Activated naive CD8-positive, alpha-beta T cell treated with anti-CD3 and anti-CD28 coated beads for 36 hours (primary cell): ENCODE results near the gene CCDC38. TPM values are rescaled to one million over a fixed set of nuclear protein-coding genes. Genes with fewer than 3 reads are reported as not detected.

Source experiments
- DNase-seq: peaks from one replicate; pipeline ENCODE4 v3.0.0; 2021
- H3K27ac Mint-ChIP-seq: one replicate; pipeline ENCODE4 v1.8.0; 2022; ENCODE audit warnings: mild to moderate bottlenecking, moderate library complexity, mixed read lengths
- H3K27me3 Mint-ChIP-seq: one replicate; pipeline ENCODE4 v1.8.0; 2022; ENCODE audit warnings: mild to moderate bottlenecking, mixed read lengths
- H3K36me3 Mint-ChIP-seq: one replicate; pipeline ENCODE4 v1.8.0; 2021; ENCODE audit warnings: mild to moderate bottlenecking, mixed read lengths
- H3K4me1 Mint-ChIP-seq: one replicate; pipeline ENCODE4 v1.8.0; 2021; ENCODE audit warnings: mixed read lengths
- H3K4me3 Mint-ChIP-seq: one replicate; pipeline ENCODE4 v1.8.0; 2022; ENCODE audit warnings: mild to moderate bottlenecking, moderate library complexity, mixed read lengths
- H3K9me3 Mint-ChIP-seq: one replicate; pipeline ENCODE4 v1.8.0; 2022; ENCODE audit warnings: mixed read lengths
- total RNA-seq, 2 experiments: library from RNA; stranded (reverse); gene quantifications; one replicate each; pipeline ENCODE4 v1.2.3, GENCODE V29; 2021

The CCDC38 gene
- total RNA-seq, 2 experiments from 2014 or later: 0.16 TPM

GRCh38 chr12:95943330-95943842, 972 bp upstream of the CCDC38 start, which contains the start of gene AMDHD1:
AMDHD1 (plus strand) TSS chr12:95943331; CDS start chr12:95943399, 68 bp downstream.
- no peaks in the 10 kb centered on the region for H3K9me3 Mint-ChIP-seq
- H3K36me3 Mint-ChIP-seq: no peaks in the 10 kb centered on the region
- no peaks in the 10 kb centered on the region for H3K27me3 Mint-ChIP-seq
- peaks cover 6% of the 10 kb centered on the region for H3K4me1 Mint-ChIP-seq
- DNase-seq: peak; percentile 73
- H3K4me3 Mint-ChIP-seq: peak within 1 kb of the TSS; percentile 87
- peak within 1 kb of the TSS; percentile 88 for H3K27ac Mint-ChIP-seq

- peak overlapping the region; percentile 88 for H3K27ac Mint-ChIP-seq
- DNase-seq: no peak
- no peaks in the 10 kb centered on the region for H3K9me3 Mint-ChIP-seq
- H3K4me3 Mint-ChIP-seq: peak overlapping the region; percentile 87
- H3K27me3 Mint-ChIP-seq: no peaks in the 10 kb centered on the region
- H3K36me3 Mint-ChIP-seq: no peaks in the 10 kb centered on the region
- peaks cover 6% of the 10 kb centered on the region for H3K4me1 Mint-ChIP-seq
Measured at GRCh38 chr12:95942101-95942523, 302 bp downstream of the CCDC38 start.

DNA sequence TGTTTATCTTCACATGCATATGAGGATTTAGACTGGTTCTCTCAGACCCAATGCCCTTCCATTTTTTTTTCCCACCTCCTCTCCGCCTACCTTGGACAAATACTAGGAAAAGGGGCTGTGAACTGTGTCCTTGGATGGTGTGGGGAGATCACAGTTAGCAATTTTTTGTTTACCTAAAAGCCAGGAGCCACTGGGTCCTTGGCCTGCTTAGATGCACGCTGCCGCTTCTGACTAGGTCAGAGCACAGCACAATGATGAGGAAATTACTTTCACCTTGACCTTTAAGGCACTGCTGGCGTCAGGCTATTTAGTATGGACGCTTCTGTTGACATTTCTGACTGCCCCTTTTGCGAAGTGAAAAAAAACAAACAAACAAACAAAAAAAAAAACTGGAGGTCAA, 1.9 kb downstream of the CCDC38 start:
- Mint-ChIP-seq H3K27ac (no peak overlapping the region), H3K27me3 (no peaks in the 10 kb centered on the region), H3K4me1 (peaks cover 6% of the 10 kb centered on the region), H3K4me3 (no peak overlapping the region), H3K36me3 (no peaks in the 10 kb centered on the region), H3K9me3 (no peaks in the 10 kb centered on the region)
- no peak for DNase-seq

- Mint-ChIP-seq H3K27ac (no peak overlapping the region), H3K27me3 (no peaks in the 10 kb centered on the region), H3K4me3 (no peak overlapping the region), H3K4me1 (no peaks in the 10 kb centered on the region), H3K36me3 (peaks cover 2% of the 10 kb centered on the region), H3K9me3 (no peaks in the 10 kb centered on the region)
- DNase-seq: no peak
Measured at GRCh38 chr12:95922231-95922630, 20.2 kb downstream of the CCDC38 start.

DNA sequence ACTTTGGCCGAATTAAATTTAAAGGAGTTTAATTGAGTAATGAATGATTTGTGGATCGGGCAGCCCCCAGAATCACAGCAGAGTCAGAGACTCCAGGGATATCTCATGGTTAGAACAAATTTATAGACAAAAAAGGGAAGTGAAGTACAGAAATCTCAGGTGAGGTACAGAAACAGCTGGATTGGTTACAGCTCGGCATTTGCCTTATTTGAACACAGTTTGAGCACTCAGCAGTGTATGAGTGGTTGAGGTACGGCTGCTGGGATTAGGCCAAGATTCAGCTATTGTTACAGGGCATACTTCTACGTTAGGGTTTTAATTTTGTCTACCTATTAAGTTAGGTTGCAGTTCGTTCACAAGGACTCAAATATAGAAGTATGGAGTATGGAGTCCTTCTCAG, 23.3 kb downstream of the CCDC38 start:
- DNase-seq: no peak
- Mint-ChIP-seq H3K36me3 (no peaks in the 10 kb centered on the region), H3K27me3 (peaks cover 8% of the 10 kb centered on the region), H3K4me3 (no peak overlapping the region), H3K9me3 (no peaks in the 10 kb centered on the region), H3K4me1 (no peaks in the 10 kb centered on the region), H3K27ac (no peak overlapping the region)

- no peaks in the 10 kb centered on the region for H3K9me3 Mint-ChIP-seq
- peaks cover 8% of the 10 kb centered on the region for H3K27me3 Mint-ChIP-seq
- DNase-seq: peak; percentile 33
- no peak overlapping the region for H3K4me3 Mint-ChIP-seq
- no peaks in the 10 kb centered on the region for H3K36me3 Mint-ChIP-seq
- no peaks in the 10 kb centered on the region for H3K4me1 Mint-ChIP-seq
- no peak overlapping the region for H3K27ac Mint-ChIP-seq
Measured at GRCh38 chr12:95918194-95918993, 24.0 kb downstream of the CCDC38 start.

DNA sequence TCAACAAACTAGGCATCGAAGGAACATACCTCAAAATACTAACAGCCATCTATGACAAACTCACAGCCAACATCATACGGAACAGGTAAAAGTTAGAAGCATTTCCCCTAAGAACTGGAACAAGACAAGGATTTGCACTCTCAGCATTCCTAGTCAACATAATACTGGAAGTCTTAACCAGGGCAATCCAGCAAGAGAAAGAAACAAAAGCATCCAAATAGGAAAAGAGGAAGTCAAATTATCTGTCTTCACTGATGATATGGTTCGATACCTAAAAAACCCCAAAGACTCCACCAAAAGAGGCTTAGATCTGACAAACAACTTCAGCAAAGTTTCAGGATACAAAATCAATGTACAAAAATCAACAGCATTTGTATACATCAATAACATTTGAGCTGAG, 32.5 kb downstream of the CCDC38 start:
- no peak overlapping the region for H3K27ac Mint-ChIP-seq
- H3K4me1 Mint-ChIP-seq: no peaks in the 10 kb centered on the region
- H3K4me3 Mint-ChIP-seq: no peak overlapping the region

DNA sequence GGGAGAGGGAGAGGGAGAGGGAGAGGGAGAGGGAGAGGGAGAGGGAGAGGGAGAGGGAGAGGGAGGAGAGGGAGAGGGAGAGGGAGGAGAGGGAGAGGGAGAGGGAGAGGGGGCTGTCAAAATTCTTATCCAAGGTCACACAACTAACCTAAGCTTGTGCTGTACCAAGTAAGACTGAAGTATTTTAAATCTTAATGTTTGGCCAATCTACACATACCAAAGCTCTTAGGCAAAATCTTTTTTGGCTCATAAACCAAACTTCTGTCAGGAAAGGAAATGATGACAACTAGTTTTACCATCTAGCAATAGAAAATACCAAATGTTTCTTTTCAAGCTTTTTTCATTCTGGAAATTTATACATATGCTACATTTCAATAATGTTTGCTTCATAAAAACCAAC, 33.8 kb downstream of the CCDC38 start:
- H3K4me3 Mint-ChIP-seq: no peak overlapping the region
- no peak overlapping the region for H3K27ac Mint-ChIP-seq
- H3K9me3 Mint-ChIP-seq: no peaks in the 10 kb centered on the region
- H3K4me1 Mint-ChIP-seq: no peaks in the 10 kb centered on the region
- DNase-seq: no peak
- peaks cover 20% of the 10 kb centered on the region for H3K27me3 Mint-ChIP-seq
- no peaks in the 10 kb centered on the region for H3K36me3 Mint-ChIP-seq

More for the DNA sequence above, 32.5 kb downstream of the CCDC38 start:
- Mint-ChIP-seq H3K27me3 (peaks cover 14% of the 10 kb centered on the region), H3K36me3 (no peaks in the 10 kb centered on the region), H3K9me3 (no peaks in the 10 kb centered on the region)
- DNase-seq: no peak

DNA sequence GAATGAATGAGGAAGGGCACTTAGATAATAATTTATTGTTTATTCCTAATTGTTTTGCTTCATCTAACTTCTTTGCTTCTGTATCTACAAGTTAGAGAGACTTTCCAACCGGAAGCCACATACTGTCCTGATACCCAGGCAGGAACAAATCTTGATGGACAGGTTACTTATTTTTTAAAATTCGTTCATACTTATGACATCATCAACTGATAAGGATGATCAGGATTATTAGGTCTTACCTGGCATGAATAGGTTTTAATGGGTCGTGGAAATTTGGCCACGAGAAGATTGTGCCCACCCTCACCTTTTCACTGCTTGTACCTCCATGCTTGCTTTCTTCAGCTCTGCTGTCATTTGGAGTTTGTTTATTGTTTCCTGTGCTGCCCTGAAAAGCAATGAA, 44.3 kb downstream of the CCDC38 start:
- DNase-seq: no peak
- H3K9me3 Mint-ChIP-seq: peaks cover under 1% of the 10 kb centered on the region
- no peaks in the 10 kb centered on the region for H3K36me3 Mint-ChIP-seq
- H3K4me1 Mint-ChIP-seq: no peaks in the 10 kb centered on the region
- no peak overlapping the region for H3K27ac Mint-ChIP-seq
- H3K4me3 Mint-ChIP-seq: no peak overlapping the region
- peaks cover 19% of the 10 kb centered on the region for H3K27me3 Mint-ChIP-seq

- no peaks in the 10 kb centered on the region for H3K4me1 Mint-ChIP-seq
- no peak for DNase-seq
- H3K27me3 Mint-ChIP-seq: peaks cover 23% of the 10 kb centered on the region
- H3K4me3 Mint-ChIP-seq: no peak overlapping the region
- no peaks in the 10 kb centered on the region for H3K36me3 Mint-ChIP-seq
- no peak overlapping the region for H3K27ac Mint-ChIP-seq
- no peaks in the 10 kb centered on the region for H3K9me3 Mint-ChIP-seq
Measured at GRCh38 chr12:95896846-95897245, 45.6 kb downstream of the CCDC38 start.

DNA sequence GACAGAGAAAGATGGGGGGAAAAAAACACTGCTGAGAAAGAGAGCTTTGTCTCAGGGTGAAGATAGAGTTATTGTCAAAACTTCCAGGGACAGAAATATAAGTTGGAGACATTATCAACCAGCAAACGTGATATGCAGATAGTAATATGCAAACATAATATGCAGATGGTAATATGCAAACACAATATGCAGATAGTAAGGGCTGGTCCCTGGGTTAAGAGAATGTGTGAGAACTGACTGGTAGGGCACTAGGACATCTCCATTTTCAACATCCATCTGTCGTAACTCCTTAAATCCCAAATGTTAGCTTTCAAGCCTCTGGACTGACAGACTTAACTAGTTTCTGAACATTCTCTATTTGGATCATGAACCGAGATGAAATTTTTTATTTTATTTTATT, 51.5 kb downstream of the CCDC38 start:
- H3K27ac Mint-ChIP-seq: no peak overlapping the region
- H3K27me3 Mint-ChIP-seq: peaks cover 16% of the 10 kb centered on the region
- H3K4me3 Mint-ChIP-seq: no peak overlapping the region
- H3K9me3 Mint-ChIP-seq: no peaks in the 10 kb centered on the region
- no peak for DNase-seq
- H3K4me1 Mint-ChIP-seq: no peaks in the 10 kb centered on the region
- H3K36me3 Mint-ChIP-seq: no peaks in the 10 kb centered on the region

GRCh38 chr12:95887311-95887710, 55.1 kb downstream of the CCDC38 start:
- DNase-seq: no peak
- Mint-ChIP-seq H3K27ac (no peak overlapping the region), H3K9me3 (no peaks in the 10 kb centered on the region), H3K4me3 (no peak overlapping the region), H3K27me3 (no peaks in the 10 kb centered on the region), H3K36me3 (no peaks in the 10 kb centered on the region), H3K4me1 (no peaks in the 10 kb centered on the region)

GRCh38 chr12:95884998-95885397, 57.4 kb downstream of the CCDC38 start:
- Mint-ChIP-seq H3K4me1 (no peaks in the 10 kb centered on the region), H3K4me3 (no peak overlapping the region), H3K9me3 (no peaks in the 10 kb centered on the region), H3K27me3 (no peaks in the 10 kb centered on the region), H3K27ac (no peak overlapping the region), H3K36me3 (no peaks in the 10 kb centered on the region)
- no peak for DNase-seq

DNA sequence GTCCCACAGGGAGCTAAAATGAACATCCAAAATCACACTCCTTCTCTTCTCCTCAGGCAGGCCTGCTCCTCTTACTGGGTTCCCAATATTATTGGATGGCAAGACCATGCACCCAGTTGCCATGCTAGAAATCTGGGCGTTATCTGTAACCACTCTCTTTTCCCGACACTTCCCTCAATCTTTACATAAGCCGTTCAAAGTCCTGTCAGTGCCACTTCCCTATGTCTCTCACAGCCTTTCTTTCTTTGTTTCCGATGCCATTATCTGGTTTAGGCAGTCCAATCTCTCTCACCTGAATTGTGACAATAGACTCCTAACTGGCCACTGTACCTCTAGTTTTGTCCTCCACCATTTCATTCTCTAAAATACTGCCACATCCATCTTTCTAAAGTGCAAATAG, 59.5 kb downstream of the CCDC38 start:
- Mint-ChIP-seq H3K36me3 (peaks cover 2% of the 10 kb centered on the region), H3K9me3 (no peaks in the 10 kb centered on the region)
- no peak for DNase-seq

DNA sequence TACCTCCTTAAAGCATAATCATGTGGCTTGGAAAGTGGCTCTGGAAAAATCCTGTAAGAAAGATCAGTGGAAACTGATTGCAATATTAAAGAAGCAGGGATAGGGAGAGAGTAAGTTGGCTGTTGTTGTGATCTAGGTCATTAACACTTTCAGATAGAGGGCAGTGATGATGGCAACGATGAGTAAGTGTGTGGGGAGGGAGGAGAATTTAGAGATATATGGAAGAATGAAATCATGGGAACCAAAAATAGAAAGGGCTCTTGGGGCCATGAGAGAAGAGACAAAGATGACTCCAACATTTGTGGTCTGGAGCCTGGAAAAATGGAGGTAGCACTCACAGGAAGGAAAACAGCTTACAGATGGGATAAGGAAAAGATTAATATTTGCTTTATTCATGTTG, 60.3 kb downstream of the CCDC38 start:
- no peak overlapping the region for H3K27ac Mint-ChIP-seq
- no peaks in the 10 kb centered on the region for H3K27me3 Mint-ChIP-seq
- no peaks in the 10 kb centered on the region for H3K9me3 Mint-ChIP-seq
- H3K36me3 Mint-ChIP-seq: peaks cover 2% of the 10 kb centered on the region
- no peak overlapping the region for H3K4me3 Mint-ChIP-seq
- no peaks in the 10 kb centered on the region for H3K4me1 Mint-ChIP-seq
- no peak for DNase-seq

More for the DNA sequence above, 59.5 kb downstream of the CCDC38 start:
- Mint-ChIP-seq H3K27me3 (no peaks in the 10 kb centered on the region), H3K4me3 (no peak overlapping the region), H3K4me1 (no peaks in the 10 kb centered on the region), H3K27ac (no peak overlapping the region)
